HG03280 (cell line): Measurements from ENCODE around the gene ACTG2.

ENCODE experiments used
- ATAC-seq: cut with Tn5 transposase; IDR thresholded peaks from one replicate; pipeline ENCODE4 v1.9.1; 2021; ENCODE audit warnings: mild to moderate bottlenecking, moderate library complexity; ENCODE audit not compliant: unreplicated experiment

ACTG2 gene

GRCh38 chr2:73963385-73964120 lies 70.7 kb downstream of the ACTG2 start:
- no peak for ATAC-seq

- ATAC-seq = no peak
Measured at GRCh38 chr2:73964223-73964622, 71.4 kb downstream of the ACTG2 start.

GRCh38 chr2:73965053-73965452 lies 72.2 kb downstream of the ACTG2 start:
- no peak for ATAC-seq

- no peak for ATAC-seq
Measured at GRCh38 chr2:73968357-73968937, 75.6 kb downstream of the ACTG2 start.

- no peak for ATAC-seq
Measured at GRCh38 chr2:73969356-73969755, 76.5 kb downstream of the ACTG2 start.
